Measurements from ENCODE around the gene KCND1. TPM values are rescaled to one million over a fixed set of nuclear protein-coding genes. Genes with fewer than 3 reads are reported as not detected.
A peak's percentile ranks its signal among the peaks of the same experiment; 100 is the strongest.

The KCND1 gene
- total RNA-seq, 4 donors from 2014 or later, result 1.9 to 11.3 (median 3.7) TPM

DNA sequence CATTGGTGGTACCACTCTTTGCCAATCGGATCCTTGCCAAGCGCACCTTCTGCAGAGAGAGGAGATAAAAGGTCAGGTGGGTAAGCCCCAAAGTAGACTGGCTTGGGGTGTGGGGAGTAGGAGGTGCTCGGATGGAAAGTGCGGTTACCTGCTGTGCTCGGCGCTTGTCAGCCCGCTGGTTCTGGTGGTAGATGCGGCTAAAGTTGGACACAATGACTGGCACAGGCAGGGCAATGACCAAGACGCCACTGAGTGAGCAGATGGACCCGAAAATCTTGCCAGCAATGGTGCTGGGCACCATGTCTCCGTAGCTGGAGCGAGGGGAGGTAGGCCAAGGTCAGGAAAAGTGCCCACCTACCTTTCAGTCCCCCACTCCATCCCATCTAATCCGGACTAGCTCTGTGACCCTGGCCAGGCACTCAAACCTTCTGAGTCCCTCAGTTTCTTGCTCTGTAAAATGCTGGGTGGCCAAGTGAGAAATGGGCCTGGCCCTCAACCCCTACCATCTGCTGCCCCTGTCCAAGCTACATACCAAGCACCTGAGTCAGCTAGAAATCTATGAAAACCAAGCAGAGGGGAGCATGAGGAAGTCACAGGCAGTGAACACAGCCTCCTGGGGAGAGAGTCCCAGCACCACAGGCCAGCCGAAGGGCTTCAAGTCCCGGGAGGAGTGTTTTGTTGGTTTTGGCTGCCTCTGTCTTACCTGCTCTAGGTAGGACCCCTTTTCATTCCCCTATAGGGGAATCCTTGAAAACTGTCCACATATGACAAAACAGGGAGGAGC is 4.7 kb downstream of the KCND1 start:
- TF ChIP-seq, protein P1, sequence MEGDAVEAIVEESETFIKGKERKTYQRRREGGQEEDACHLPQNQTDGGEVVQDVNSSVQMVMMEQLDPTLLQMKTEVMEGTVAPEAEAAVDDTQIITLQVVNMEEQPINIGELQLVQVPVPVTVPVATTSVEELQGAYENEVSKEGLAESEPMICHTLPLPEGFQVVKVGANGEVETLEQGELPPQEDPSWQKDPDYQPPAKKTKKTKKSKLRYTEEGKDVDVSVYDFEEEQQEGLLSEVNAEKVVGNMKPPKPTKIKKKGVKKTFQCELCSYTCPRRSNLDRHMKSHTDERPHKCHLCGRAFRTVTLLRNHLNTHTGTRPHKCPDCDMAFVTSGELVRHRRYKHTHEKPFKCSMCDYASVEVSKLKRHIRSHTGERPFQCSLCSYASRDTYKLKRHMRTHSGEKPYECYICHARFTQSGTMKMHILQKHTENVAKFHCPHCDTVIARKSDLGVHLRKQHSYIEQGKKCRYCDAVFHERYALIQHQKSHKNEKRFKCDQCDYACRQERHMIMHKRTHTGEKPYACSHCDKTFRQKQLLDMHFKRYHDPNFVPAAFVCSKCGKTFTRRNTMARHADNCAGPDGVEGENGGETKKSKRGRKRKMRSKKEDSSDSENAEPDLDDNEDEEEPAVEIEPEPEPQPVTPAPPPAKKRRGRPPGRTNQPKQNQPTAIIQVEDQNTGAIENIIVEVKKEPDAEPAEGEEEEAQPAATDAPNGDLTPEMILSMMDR (IDR thresholded peaks at IDR 0.05), result no peak
- no peak for DNase-seq (ENCODE audit: low spot score)
- ATAC-seq (ENCODE audit: low FRiP score), result no peak

DNA sequence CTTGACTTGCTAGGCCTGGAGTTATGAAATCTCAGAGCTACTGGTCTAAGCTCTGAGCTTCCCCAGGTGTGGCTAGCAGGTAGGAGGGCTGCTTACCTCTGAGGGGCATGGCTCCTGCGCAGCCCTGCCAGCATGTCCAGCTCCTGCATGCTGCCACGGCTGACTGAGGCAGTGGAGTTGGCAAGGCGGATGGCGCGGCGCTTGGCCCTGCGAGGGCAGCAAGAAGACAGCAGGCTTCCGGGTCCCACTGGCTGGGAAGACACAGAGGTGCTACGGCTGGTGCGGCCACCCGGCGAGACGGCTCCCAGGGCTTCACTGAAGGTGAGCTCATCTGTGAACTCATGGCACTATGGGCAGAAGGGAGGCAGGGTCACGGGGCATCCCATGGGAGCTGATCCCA is 5.7 kb downstream of the KCND1 start:
- ATAC-seq (ENCODE audit: low FRiP score), result no peak
- TF ChIP-seq, protein P1 (IDR thresholded peaks at IDR 0.05), result no peak

DNA sequence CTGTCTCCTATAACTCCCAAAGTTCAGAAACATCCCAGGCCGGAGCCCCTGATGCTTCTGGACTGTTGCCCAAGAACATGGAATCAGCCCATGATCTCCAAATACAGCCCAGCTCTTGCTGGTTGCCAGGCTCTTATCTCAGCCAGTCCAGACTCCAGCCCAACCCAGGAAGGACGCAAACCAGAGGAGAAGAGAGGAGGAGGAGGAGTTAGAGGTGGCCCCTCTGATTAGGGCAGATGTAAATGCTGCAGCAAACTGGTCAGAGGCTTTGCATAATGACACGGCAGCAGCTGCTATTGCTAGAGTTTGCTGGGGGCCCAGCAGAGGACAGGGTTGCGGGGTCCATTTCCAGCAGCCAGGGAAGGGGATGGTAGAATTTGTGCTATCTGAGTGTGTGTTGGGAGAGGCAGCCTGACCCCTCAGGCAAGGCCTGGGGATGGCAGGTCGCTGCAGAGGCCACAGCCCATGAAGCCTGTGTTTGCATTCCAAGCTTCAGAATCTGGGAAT is 10.0 kb downstream of the KCND1 start:
- DNase-seq (ENCODE audit: low spot score), result no peak
- ATAC-seq (ENCODE audit: low FRiP score), result no peak
- TF ChIP-seq, protein P1 (IDR thresholded peaks at IDR 0.05), result no peak

More for the DNA sequence above, 5.7 kb downstream of the KCND1 start:
- DNase-seq (ENCODE audit: low spot score), result no peak

DNA sequence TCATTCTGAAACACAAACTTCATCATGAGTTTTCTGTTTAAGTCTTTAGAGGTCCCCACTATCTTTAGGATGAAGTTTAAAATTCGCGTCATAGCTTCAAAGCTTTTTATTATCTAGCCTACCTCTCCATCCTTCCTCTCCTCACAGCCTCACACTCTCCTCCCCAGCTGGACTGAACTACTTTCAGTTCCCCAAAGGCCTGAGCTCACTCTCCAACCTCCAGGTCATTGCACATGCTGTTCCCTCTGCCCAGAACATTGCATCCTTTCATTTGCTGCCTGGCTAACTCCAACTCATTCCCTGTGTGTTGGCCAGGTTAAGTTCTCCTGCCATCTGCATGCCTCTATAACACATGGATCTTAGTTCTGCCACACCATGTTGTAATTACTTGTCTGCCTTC is 11.4 kb downstream of the KCND1 start:
- TF ChIP-seq, protein P1 (IDR thresholded peaks at IDR 0.05), result no peak
- no peak for DNase-seq (ENCODE audit: low spot score)
- no peak for ATAC-seq (ENCODE audit: low FRiP score)

DNA sequence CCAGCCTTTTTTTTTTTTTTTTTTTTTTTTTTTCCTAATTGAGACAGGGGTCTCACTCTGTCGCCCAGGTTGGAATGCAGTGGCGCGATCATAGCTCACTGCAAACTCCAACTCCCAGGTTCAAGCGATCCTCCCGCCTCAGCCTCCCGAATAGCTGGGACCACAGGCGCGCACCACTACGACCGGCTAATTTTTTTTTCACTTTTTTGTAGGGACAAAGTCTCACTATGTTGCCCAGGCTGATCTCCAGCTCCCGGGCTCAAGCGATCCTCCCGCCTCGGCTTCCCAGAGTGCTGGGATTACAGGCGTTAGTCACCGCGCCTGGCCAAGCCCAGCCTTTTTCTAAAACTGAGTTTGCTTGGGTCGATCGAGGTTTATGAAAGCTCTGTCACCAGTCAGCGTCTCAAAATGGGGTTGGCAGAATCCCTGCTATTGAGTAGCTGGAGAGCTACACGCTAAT is 13.0 kb downstream of the KCND1 start:
- TF ChIP-seq, protein P1 (IDR thresholded peaks at IDR 0.05), result no peak
- no peak for ATAC-seq (ENCODE audit: low FRiP score)
- no peak for DNase-seq (ENCODE audit: low spot score)

DNA sequence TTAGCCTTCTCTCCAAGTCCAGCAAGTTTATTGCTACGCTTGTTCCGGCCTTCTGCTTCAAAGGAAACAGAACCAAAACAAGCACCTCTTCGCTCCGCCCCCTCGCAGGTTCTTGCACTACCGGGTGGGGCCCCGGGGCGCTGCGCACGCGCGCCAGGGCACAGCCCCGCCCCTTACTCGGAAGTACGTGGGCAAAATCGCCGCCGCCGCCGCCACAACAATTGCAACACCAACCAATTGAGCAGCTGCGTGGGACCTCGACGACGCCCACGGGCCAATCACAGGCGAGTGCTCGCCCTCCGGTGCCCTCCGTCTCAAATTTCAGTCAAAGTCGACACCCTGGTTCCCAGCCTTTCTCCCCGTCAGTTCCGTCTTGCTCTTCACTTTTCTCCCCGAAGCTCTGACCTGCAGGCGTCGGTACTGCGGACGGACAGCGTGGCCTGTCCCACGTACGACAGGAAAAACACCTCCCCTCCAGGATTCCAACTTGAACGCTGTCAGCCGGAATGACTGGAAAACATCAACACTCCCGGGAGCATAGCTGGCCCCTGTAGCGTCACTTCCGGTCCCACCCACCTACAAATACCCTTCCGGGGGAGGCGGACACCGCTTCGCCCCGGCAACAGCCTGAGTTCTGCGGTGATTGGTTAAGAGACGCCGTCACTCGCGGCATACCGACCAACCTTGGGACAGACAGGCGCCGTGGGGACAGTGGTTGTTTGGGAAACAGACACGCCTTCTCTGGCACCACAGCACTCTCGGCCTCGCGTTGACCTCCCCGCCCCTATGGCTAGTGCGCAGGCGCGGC is 13.6 kb downstream of the KCND1 start:
- peak; percentile 90 for ATAC-seq (ENCODE audit: low FRiP score)
- peak; percentile 77 for DNase-seq (ENCODE audit: low spot score)
- TF ChIP-seq, protein P1 (IDR thresholded peaks at IDR 0.05), result no peak
